ENCODE results near the gene ST6GAL1.
"Not testable (repeated sequence)": the region's sequence is repeated elsewhere in the genome, so short reads cannot be mapped to it uniquely, and the experiment has no call there.

ST6GAL1 gene

GRCh38 chr3:186946756-186947375 is 16.5 kb downstream of the ST6GAL1 start:
- no peak overlapping the region for H3K4me3 ChIP-seq (ENCODE audit: low read depth, low read length)
- TF ChIP-seq CTCF (IDR thresholded peaks at IDR 0.05; ENCODE audit: low read depth, low read length) (no peak), MAX (IDR thresholded peaks at IDR 0.05; ENCODE audit: low read depth, low read length) (no peak), MYC (IDR thresholded peaks at IDR 0.05; ENCODE audit: low read depth, low read length) (no peak), POLR2A (IDR thresholded peaks at IDR 0.05; ENCODE audit: extremely low read depth, insufficient read length) (no peak)
- no peak for DNase-seq (ENCODE audit: low read depth)

- H3K4me3 ChIP-seq (ENCODE audit: low read depth, low read length), result no peak overlapping the region
- DNase-seq (ENCODE audit: low read depth), result no peak
- TF ChIP-seq POLR2A (IDR thresholded peaks at IDR 0.05; ENCODE audit: extremely low read depth, insufficient read length) (no peak), MAX (IDR thresholded peaks at IDR 0.05; ENCODE audit: low read depth, low read length) (no peak), CTCF (IDR thresholded peaks at IDR 0.05; ENCODE audit: low read depth, low read length) (no peak), MYC (IDR thresholded peaks at IDR 0.05; ENCODE audit: low read depth, low read length) (no peak)
Observed at GRCh38 chr3:186949281-186949982, 19.1 kb downstream of the ST6GAL1 start.

GRCh38 chr3:186950402-186951093 is 20.2 kb downstream of the ST6GAL1 start:
- no peak overlapping the region for H3K4me3 ChIP-seq (ENCODE audit: low read depth, low read length)
- no peak for DNase-seq (ENCODE audit: low read depth)
- TF ChIP-seq POLR2A (IDR thresholded peaks at IDR 0.05; ENCODE audit: extremely low read depth, insufficient read length) (no peak), MYC (IDR thresholded peaks at IDR 0.05; ENCODE audit: low read depth, low read length) (no peak), MAX (IDR thresholded peaks at IDR 0.05; ENCODE audit: low read depth, low read length) (no peak), CTCF (IDR thresholded peaks at IDR 0.05; ENCODE audit: low read depth, low read length) (no peak)

GRCh38 chr3:186951640-186952552 is 21.6 kb downstream of the ST6GAL1 start:
- H3K4me3 ChIP-seq (ENCODE audit: low read depth, low read length), result no peak overlapping the region
- no peak for TF ChIP-seq MAX (IDR thresholded peaks at IDR 0.05; ENCODE audit: low read depth, low read length)
- no peak for TF ChIP-seq CTCF (IDR thresholded peaks at IDR 0.05; ENCODE audit: low read depth, low read length)
- TF ChIP-seq MYC (IDR thresholded peaks at IDR 0.05; ENCODE audit: low read depth, low read length), result no peak
- no peak for DNase-seq (ENCODE audit: low read depth)

- no peak for TF ChIP-seq POLR2A (IDR thresholded peaks at IDR 0.05; ENCODE audit: extremely low read depth, insufficient read length)
- peak; percentile 83 for DNase-seq (ENCODE audit: low read depth)
- H3K4me3 ChIP-seq (ENCODE audit: low read depth, low read length), result no peak overlapping the region
Observed at GRCh38 chr3:186953011-186953487, 22.7 kb downstream of the ST6GAL1 start.

GRCh38 chr3:186953992-186954699 is 23.8 kb downstream of the ST6GAL1 start:
- not testable (repeated sequence) for DNase-seq (ENCODE audit: low read depth)

More at GRCh38 chr3:186953992-186954699, 23.8 kb downstream of the ST6GAL1 start:
- H3K4me3 ChIP-seq (ENCODE audit: low read depth, low read length), result not testable (repeated sequence)

Measured in NB4 (cell line).